ENCODE data around the gene MARCKS. TPM values are rescaled to one million over a fixed set of nuclear protein-coding genes. Genes with fewer than 3 reads are reported as not detected.

The MARCKS gene
- total RNA-seq, 1 experiment from 2014 or later, result 93.2 TPM

- Histone ChIP-seq H3K4me1 (replicated peaks; ENCODE audit: insufficient read depth) (no peaks in the 10 kb centered on the region), H3K27me3 (ENCODE audit: insufficient read depth, low read depth) (no peaks in the 10 kb centered on the region), H3K36me3 (ENCODE audit: low read depth) (no peaks in the 10 kb centered on the region), H3K9me2 (ENCODE audit: insufficient read depth) (no peaks in the 10 kb centered on the region; the same call in 1 of the 2 replicates), H3K4me3 (no peak overlapping the region), H3K9me3 (ENCODE audit: insufficient read depth, low read depth) (no peaks in the 10 kb centered on the region), H2AFZ (no peak overlapping the region), H3K27ac (no peak overlapping the region), H3K79me2 (ENCODE audit: low read depth) (no peaks in the 10 kb centered on the region), H3F3A (ENCODE audit: insufficient read depth, low read depth) (no peaks in the 10 kb centered on the region), H3K4me2 (no peak overlapping the region), H4K20me1 (ENCODE audit: insufficient read depth) (no peaks in the 10 kb centered on the region)
- POLR2A ChIA-PET (ENCODE audit: unreplicated experiment), result no interaction called here
- TF ChIP-seq CTCF (conservative IDR thresholded peaks at IDR 0.05) (no peak), EZH2 (IDR thresholded peaks at IDR 0.05; ENCODE audit: low read depth) (no peak)
- CTCF ChIA-PET, result no interaction called here
- no peak for DNase-seq
- intact Hi-C loops (cut with micrococcal nuclease; ENCODE audit: unreplicated experiment), result no loop called here
- BruUV-seq (replicated peaks), result no TSS peak
These were observed 14.8 kb downstream of the MARCKS start for GRCh38 chr6:113871975-113872374.

GRCh38 chr6:113873043-113873667 is 16.0 kb downstream of the MARCKS start:
- BruUV-seq (replicated peaks), result no TSS peak
- intact Hi-C loops (cut with micrococcal nuclease; ENCODE audit: unreplicated experiment), result no loop called here
- CTCF ChIA-PET, result no interaction called here
- DNase-seq, result no peak
- POLR2A ChIA-PET (ENCODE audit: unreplicated experiment), result no interaction called here
- no peaks in the 10 kb centered on the region for H3K79me2 ChIP-seq (ENCODE audit: low read depth)
- H2AFZ ChIP-seq, result no peak overlapping the region
- H3K9me2 ChIP-seq (ENCODE audit: insufficient read depth), result no peaks in the 10 kb centered on the region; the same call in 1 of the 2 replicates
- no peaks in the 10 kb centered on the region for H3K36me3 ChIP-seq (ENCODE audit: low read depth)
- no peaks in the 10 kb centered on the region for H3K4me1 ChIP-seq (replicated peaks; ENCODE audit: insufficient read depth)
- H3K4me2 ChIP-seq, result no peak overlapping the region
- TF ChIP-seq CTCF (conservative IDR thresholded peaks at IDR 0.05) (no peak), EZH2 (IDR thresholded peaks at IDR 0.05; ENCODE audit: low read depth) (no peak)
- no peak overlapping the region for H3K4me3 ChIP-seq
- H3K27me3 ChIP-seq (ENCODE audit: insufficient read depth, low read depth), result no peaks in the 10 kb centered on the region
- no peaks in the 10 kb centered on the region for H3F3A ChIP-seq (ENCODE audit: insufficient read depth, low read depth)
- no peak overlapping the region for H3K27ac ChIP-seq
- H3K9me3 ChIP-seq (ENCODE audit: insufficient read depth, low read depth), result no peaks in the 10 kb centered on the region
- H4K20me1 ChIP-seq (ENCODE audit: insufficient read depth), result no peaks in the 10 kb centered on the region

- Histone ChIP-seq H3F3A (ENCODE audit: insufficient read depth, low read depth) (no peaks in the 10 kb centered on the region; the same call in 1 of the 2 replicates), H3K27me3 (ENCODE audit: insufficient read depth, low read depth) (no peaks in the 10 kb centered on the region), H3K9me3 (ENCODE audit: insufficient read depth, low read depth) (no peaks in the 10 kb centered on the region), H3K4me3 (no peak overlapping the region), H3K4me1 (replicated peaks; ENCODE audit: insufficient read depth) (peaks cover 10% of the 10 kb centered on the region), H4K20me1 (ENCODE audit: insufficient read depth) (no peaks in the 10 kb centered on the region), H3K36me3 (ENCODE audit: low read depth) (no peaks in the 10 kb centered on the region), H3K79me2 (ENCODE audit: low read depth) (no peaks in the 10 kb centered on the region), H2AFZ (no peak overlapping the region), H3K27ac (no peak overlapping the region), H3K9me2 (ENCODE audit: insufficient read depth) (no peaks in the 10 kb centered on the region), H3K4me2 (no peak overlapping the region)
- intact Hi-C loops (cut with micrococcal nuclease; ENCODE audit: unreplicated experiment), result loop anchor here (5.0 kb wide), 3 partner anchors 383 to 998 kb away; no protein-coding TSS in a partner anchor
- BruUV-seq (replicated peaks), result no TSS peak
- no peak for DNase-seq
- ChIA-PET POLR2A (ENCODE audit: unreplicated experiment) (interaction anchor here (0.6 to 0.7 kb wide), 2 partner anchors 20 to 1725 kb away, joined by 5 to 6 read pairs; no protein-coding TSS in a partner anchor), CTCF (interaction anchor here (0.6 kb wide), 2 partner anchors 17 to 559 kb away, joined by 3 read pairs; no protein-coding TSS in a partner anchor)
- no peak for TF ChIP-seq EZH2 (IDR thresholded peaks at IDR 0.05; ENCODE audit: low read depth)
- no peak for TF ChIP-seq CTCF (conservative IDR thresholded peaks at IDR 0.05)
These were observed 18.3 kb downstream of the MARCKS start for GRCh38 chr6:113875470-113875869.
